KOPT-K1 (cell line): ENCODE measurements around the gene PSMA8.
"Not testable (repeated sequence)": the region's sequence is repeated elsewhere in the genome, so short reads cannot be mapped to it uniquely, and the experiment has no call there.

ENCODE experiments used
- H3K27ac ChIP-seq: fragments of 200-600 bp; sonication (generic); 2 replicates; pipeline ENCODE4 v1.5.1; 2016; ENCODE audit warnings: antibody characterized with exemption, mild to moderate bottlenecking, low read depth, low read length; ENCODE audit not compliant: poor library complexity, severe bottlenecking
- H3K36me3 ChIP-seq: fragments of 200-600 bp; sonication (generic); 2 replicates; pipeline ENCODE4 v1.5.1; 2017; ENCODE audit warnings: antibody characterized with exemption, mild to moderate bottlenecking, low read length, moderate library complexity; ENCODE audit not compliant: insufficient read depth
- H3K9me3 ChIP-seq: fragments of 200-600 bp; sonication (generic); 2 replicates; pipeline ENCODE4 v1.5.1; 2017; ENCODE audit warnings: antibody characterized with exemption, low read length, mild to moderate bottlenecking; ENCODE audit not compliant: insufficient read depth, poor library complexity, severe bottlenecking

Gene PSMA8

DNA sequence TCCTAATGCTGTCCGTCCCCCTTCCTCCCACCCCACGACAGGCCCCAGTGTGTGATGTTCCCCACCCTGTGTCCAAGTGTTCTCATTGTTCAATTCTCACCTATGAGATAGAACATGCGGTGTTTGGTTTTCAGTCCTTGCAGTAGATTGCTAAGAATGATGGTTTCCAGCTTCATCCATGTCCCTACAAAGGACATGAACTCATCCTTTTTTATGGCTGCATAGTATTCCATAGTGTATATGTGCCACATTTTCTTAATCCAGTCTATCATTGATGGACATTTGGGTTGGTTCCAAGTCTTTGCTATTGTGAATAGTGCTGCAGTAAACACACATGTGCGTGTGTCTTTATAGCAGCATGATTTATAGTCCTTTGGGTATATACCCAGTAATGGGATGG is 105.0 kb downstream of the PSMA8 start:
- not testable (repeated sequence) for H3K36me3 ChIP-seq, H3K27ac ChIP-seq
- H3K9me3 ChIP-seq = peaks cover 20% of the 10 kb centered on the region

DNA sequence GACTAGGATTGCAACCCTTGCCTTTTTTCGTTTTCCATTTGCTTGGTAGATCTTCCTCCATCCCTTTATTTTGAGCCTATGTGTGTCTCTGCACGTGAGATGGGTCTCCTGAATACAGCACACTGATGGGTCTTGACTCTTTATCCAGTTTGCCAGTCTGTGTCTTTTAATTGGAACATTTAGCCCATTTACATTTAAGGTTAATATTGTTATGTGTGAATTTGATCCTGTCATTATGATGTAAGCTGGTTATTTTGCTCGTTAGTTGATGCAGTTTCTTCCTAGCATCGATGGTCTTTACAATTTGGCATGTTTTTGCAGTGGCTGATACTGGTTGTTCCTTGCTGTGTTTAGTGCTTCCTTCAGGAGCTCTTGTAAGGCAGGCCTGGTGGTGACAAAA is 108.7 kb downstream of the PSMA8 start:
- H3K9me3 ChIP-seq = peaks cover 48% of the 10 kb centered on the region

More for the DNA sequence above, 108.7 kb downstream of the PSMA8 start:
- not testable (repeated sequence) for H3K36me3 ChIP-seq, H3K27ac ChIP-seq
